HCT116 (cell line): ENCODE data around the gene PKDCC.

Experiments
- EZH2phosphoT487 ChIP-seq: fragments of 200-600 bp; IDR thresholded peaks from 2 replicates; pipeline ENCODE4 v1.6.1; 2018; ENCODE audit warnings: antibody characterized with exemption, borderline replicate concordance
- POLR2A ChIP-seq: IDR thresholded peaks from 2 replicates; pipeline ENCODE4 v1.7.0; 2011; ENCODE audit warnings: borderline replicate concordance; ENCODE audit not compliant: insufficient read depth, insufficient read length; ENCODE audit errors: extremely low read depth
- RAD21 ChIP-seq: IDR thresholded peaks from 2 replicates; pipeline ENCODE4 v1.6.1; 2012; ENCODE audit warnings: low read depth, mild to moderate bottlenecking
- TF ChIP-seq, protein P1 (sequence below), 3 experiments: fragments of 200-600 bp in 1 of 3; sonication (generic) in 1 of 3; IDR thresholded peaks in 2 of 3; conservative IDR thresholded peaks in 1 of 3; 2 replicates each; pipeline ENCODE4 v1.5.1; 2012 to 2017; ENCODE audit warnings: low read depth in 2 of 3, low read length in 2 of 3, antibody characterized with exemption in 1 of 3, borderline replicate concordance in 1 of 3, control low read depth in 1 of 3, mild to moderate bottlenecking in 1 of 3, mixed read lengths in 1 of 3, mixed run types in 1 of 3, moderate library complexity in 1 of 3; ENCODE audit not compliant: insufficient read depth in 1 of 3

DNA sequence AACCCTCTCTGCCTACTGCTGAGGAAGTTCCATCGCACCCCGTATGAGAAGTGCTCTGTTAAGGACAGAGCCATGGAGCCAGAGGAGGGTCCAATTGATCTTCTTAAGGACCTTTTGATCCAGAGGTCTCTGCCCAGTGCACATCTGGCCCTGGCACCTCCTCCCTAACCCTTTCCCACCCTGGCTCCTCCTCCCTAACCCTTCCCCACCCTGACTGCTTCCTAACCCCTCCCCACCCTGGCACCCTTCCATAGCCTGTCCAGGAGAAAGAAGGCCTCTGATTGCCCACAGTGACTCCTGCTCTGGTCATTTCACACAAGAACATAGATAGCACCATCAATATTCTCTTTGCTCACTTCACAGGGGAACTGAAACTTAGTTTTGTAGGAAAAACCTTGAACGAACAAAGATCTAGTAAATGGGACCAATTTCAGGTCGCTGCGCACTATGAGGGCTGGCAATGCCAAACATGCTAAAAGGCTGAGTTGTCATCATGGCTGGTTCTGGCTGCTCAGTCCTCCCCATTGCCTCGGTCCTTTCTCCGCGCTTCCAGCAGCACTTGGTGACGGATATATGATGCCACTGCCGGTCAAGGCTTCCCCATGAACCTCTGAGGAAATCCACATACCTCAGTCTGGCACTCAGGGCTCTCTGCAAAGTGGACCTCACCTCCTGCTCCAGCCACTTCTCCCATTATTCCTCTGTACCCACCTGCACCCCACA, 49.2 kb downstream of the PKDCC start:
- TF ChIP-seq, protein P1, sequence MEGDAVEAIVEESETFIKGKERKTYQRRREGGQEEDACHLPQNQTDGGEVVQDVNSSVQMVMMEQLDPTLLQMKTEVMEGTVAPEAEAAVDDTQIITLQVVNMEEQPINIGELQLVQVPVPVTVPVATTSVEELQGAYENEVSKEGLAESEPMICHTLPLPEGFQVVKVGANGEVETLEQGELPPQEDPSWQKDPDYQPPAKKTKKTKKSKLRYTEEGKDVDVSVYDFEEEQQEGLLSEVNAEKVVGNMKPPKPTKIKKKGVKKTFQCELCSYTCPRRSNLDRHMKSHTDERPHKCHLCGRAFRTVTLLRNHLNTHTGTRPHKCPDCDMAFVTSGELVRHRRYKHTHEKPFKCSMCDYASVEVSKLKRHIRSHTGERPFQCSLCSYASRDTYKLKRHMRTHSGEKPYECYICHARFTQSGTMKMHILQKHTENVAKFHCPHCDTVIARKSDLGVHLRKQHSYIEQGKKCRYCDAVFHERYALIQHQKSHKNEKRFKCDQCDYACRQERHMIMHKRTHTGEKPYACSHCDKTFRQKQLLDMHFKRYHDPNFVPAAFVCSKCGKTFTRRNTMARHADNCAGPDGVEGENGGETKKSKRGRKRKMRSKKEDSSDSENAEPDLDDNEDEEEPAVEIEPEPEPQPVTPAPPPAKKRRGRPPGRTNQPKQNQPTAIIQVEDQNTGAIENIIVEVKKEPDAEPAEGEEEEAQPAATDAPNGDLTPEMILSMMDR (IDR thresholded peaks at IDR 0.05 in 2 of 3, conservative IDR thresholded peaks at IDR 0.05 in 1 of 3; ENCODE audit: borderline replicate concordance in 1 of 3, insufficient read depth in 1 of 3, low read depth in 2 of 3, low read length in 2 of 3): no peak
- no peak for TF ChIP-seq POLR2A
- no peak for TF ChIP-seq RAD21
- TF ChIP-seq EZH2phosphoT487: no peak
